HepG2 (cell line): Measurements from ENCODE around the gene LLGL2. TPM values are rescaled to one million over a fixed set of nuclear protein-coding genes. Genes with fewer than 3 reads are reported as not detected.
A peak's percentile ranks its signal among the peaks of the same experiment; 100 is the strongest.

Experiments
- ARID2 ChIP-seq: sonication (generic); formaldehyde crosslinking; IDR thresholded peaks from 2 replicates; pipeline ENCODE4 v1.8.1; 2022; ENCODE audit warnings: mild to moderate bottlenecking, missing genetic modification reagents, borderline replicate concordance
- ATAD3A ChIP-seq: sonication (generic); formaldehyde crosslinking; IDR thresholded peaks from 2 replicates; pipeline ENCODE4 v1.4.0; 2020; ENCODE audit warnings: missing genetic modification reagents
- EEA1 ChIP-seq: sonication (generic); formaldehyde crosslinking; IDR thresholded peaks from 2 replicates; pipeline ENCODE4 v1.5.1; 2020; ENCODE audit warnings: mild to moderate bottlenecking, missing genetic modification reagents, borderline replicate concordance
- FOXC1 ChIP-seq: sonication (generic); formaldehyde crosslinking; IDR thresholded peaks from 2 replicates; pipeline ENCODE4 v1.8.0; 2022; ENCODE audit warnings: mild to moderate bottlenecking, missing genetic modification reagents, borderline replicate concordance
- FOXJ3 ChIP-seq: sonication (generic); formaldehyde crosslinking; IDR thresholded peaks from 2 replicates; pipeline ENCODE4 v1.4.0; 2020; ENCODE audit warnings: missing genetic modification reagents, mild to moderate bottlenecking, borderline replicate concordance
- FOXO4 ChIP-seq: sonication (generic); formaldehyde crosslinking; conservative IDR thresholded peaks from 2 replicates; pipeline ENCODE4 v1.8.1; 2023; ENCODE audit warnings: missing genetic modification reagents
- GLI4 ChIP-seq: sonication (generic); formaldehyde crosslinking; IDR thresholded peaks from 2 replicates; pipeline ENCODE4 v1.5.1; 2020; ENCODE audit warnings: missing genetic modification reagents, mild to moderate bottlenecking, moderate library complexity, borderline replicate concordance
- NCOR1 ChIP-seq: fragments of 200-600 bp; sonication (generic); IDR thresholded peaks from 2 replicates; pipeline ENCODE4 v1.7.0; 2017; ENCODE audit warnings: antibody characterized with exemption, low read length, borderline replicate concordance
- NPAS2 ChIP-seq: sonication (generic); formaldehyde crosslinking; IDR thresholded peaks from 2 replicates; pipeline ENCODE4 v1.8.0; 2022; ENCODE audit warnings: mild to moderate bottlenecking, missing genetic modification reagents, borderline replicate concordance
- RAD51 ChIP-seq: fragments of 450-650 bp; IDR thresholded peaks from 2 replicates; pipeline ENCODE4 v1.6.1; 2016; ENCODE audit warnings: borderline replicate concordance
- REL ChIP-seq: sonication (generic); formaldehyde crosslinking; conservative IDR thresholded peaks from 2 replicates; pipeline ENCODE4 v1.8.0; 2022; ENCODE audit warnings: mild to moderate bottlenecking, missing genetic modification reagents, moderate library complexity
- YY1 ChIP-seq: IDR thresholded peaks from 2 replicates; pipeline ENCODE4 v1.6.1; 2011; ENCODE audit warnings: low read length, low read depth, moderate library complexity, mild to moderate bottlenecking; ENCODE audit not compliant: insufficient read depth, insufficient replicate concordance
- ZFP37 ChIP-seq: sonication (generic); formaldehyde crosslinking; IDR thresholded peaks from 2 replicates; pipeline ENCODE4 v1.4.0; 2020; ENCODE audit warnings: missing genetic modification reagents, borderline replicate concordance
- ZMAT3 ChIP-seq: sonication (generic); formaldehyde crosslinking; conservative IDR thresholded peaks from 2 replicates; pipeline ENCODE4 v1.7.0; 2021; ENCODE audit warnings: missing genetic modification reagents
- ZMYM2 ChIP-seq: sonication (generic); formaldehyde crosslinking; IDR thresholded peaks from 2 replicates; pipeline ENCODE4 v1.8.0; 2022; ENCODE audit warnings: mild to moderate bottlenecking, missing genetic modification reagents
- ZNF207 ChIP-seq: fragments of 450-650 bp; IDR thresholded peaks from 2 replicates; pipeline ENCODE4 v1.6.1; 2016; ENCODE audit warnings: antibody characterized with exemption, borderline replicate concordance
- ZNF260 ChIP-seq: sonication (generic); formaldehyde crosslinking; IDR thresholded peaks from 2 replicates; pipeline ENCODE4 v1.4.0; 2020; ENCODE audit warnings: missing genetic modification reagents, low read depth, mild to moderate bottlenecking, borderline replicate concordance
- ZNF383 ChIP-seq: sonication (generic); formaldehyde crosslinking; IDR thresholded peaks from 2 replicates; pipeline ENCODE4 v1.4.0; 2020; ENCODE audit warnings: missing genetic modification reagents, mild to moderate bottlenecking, borderline replicate concordance
- ZNF572 ChIP-seq: sonication (generic); formaldehyde crosslinking; IDR thresholded peaks from 2 replicates; pipeline ENCODE4 v1.5.1; 2020; ENCODE audit warnings: mild to moderate bottlenecking, missing genetic modification reagents
- ZNF605 ChIP-seq: sonication (generic); formaldehyde crosslinking; IDR thresholded peaks from 2 replicates; pipeline ENCODE4 v1.8.0; 2022; ENCODE audit warnings: mild to moderate bottlenecking, missing genetic modification reagents
- ZNF850 ChIP-seq: sonication (generic); formaldehyde crosslinking; conservative IDR thresholded peaks from 2 replicates; pipeline ENCODE4 v1.9.0; 2021; ENCODE audit warnings: mild to moderate bottlenecking, missing genetic modification reagents
- polyA plus RNA-seq, 8 experiments: library from polyadenylated mRNA; depleted of rRNA in 3 of 8; stranded (reverse) in 7 of 8; unstranded in 1 of 8; fragments of >200 nt; fragmentation: Illumina TruSeq in 4 of 8; extraction: Trizol in 4 of 8; gene quantifications; 2 replicates each; pipeline versions ENCODE4 v1.2.1 to v1.2.3, GENCODE V29; 2011 to 2016; ENCODE audit warnings: low read depth in 4 of 8, missing spikeins in 1 of 8, mixed read lengths in 1 of 8; ENCODE audit not compliant: insufficient read depth in 1 of 8
- total RNA-seq, 5 experiments: library from RNA; depleted of rRNA; stranded (reverse); fragments of >200 nt; fragmentation: Illumina TruSeq; extraction: Trizol; gene quantifications; 2 replicates each; pipeline ENCODE4 v1.2.3, GENCODE V29; 2016; ENCODE audit warnings: low read depth in 1 of 5
- TF ChIP-seq, protein P1 (sequence below): sonication (generic); formaldehyde crosslinking; IDR thresholded peaks from 2 replicates; pipeline ENCODE4 v1.9.0; 2021; ENCODE audit warnings: mild to moderate bottlenecking, missing genetic modification reagents

LLGL2 gene
- total and polyA plus RNA-seq, 2 of the 13 experiments (the other 11 are each of a cell fraction or from before 2014, with no cell fraction given), result 83.0 to 86.7 TPM

- TF ChIP-seq ZNF383 (CRISPR knock-in tag) (0 out of 2 replicates have a peak, but pooled peaks have one; percentile 61), NPAS2 (CRISPR knock-in tag) (no peak), ZMAT3 (CRISPR knock-in tag) (peak; percentile 99), ZNF572 (CRISPR knock-in tag) (peak; percentile 97; the same call in 1 of the 2 replicates), ZNF850 (CRISPR knock-in tag) (no peak), NCOR1 (peak; percentile 65), ATAD3A (CRISPR knock-in tag) (no peak), GLI4 (peak; percentile 100; the same call in 1 of the 2 replicates), ZNF605 (CRISPR knock-in tag) (peak; percentile 91), ZNF207 (no peak), YY1 (peak; percentile 81), FOXO4 (0 out of 2 replicates have a peak, but pooled peaks have one; percentile 92), FOXJ3 (CRISPR knock-in tag) (no peak), EEA1 (peak; percentile 97; the same call in 1 of the 2 replicates), ARID2 (CRISPR knock-in tag) (no peak; the same call in 1 of the 2 replicates), ZMYM2 (CRISPR knock-in tag) (0 out of 2 replicates have a peak, but pooled peaks have one; percentile 67), ZFP37 (CRISPR knock-in tag) (peak; percentile 60; the same call in 1 of the 2 replicates), REL (peak; percentile 82; the same call in 1 of the 2 replicates), FOXC1 (CRISPR knock-in tag) (peak; percentile 98), ZNF260 (0 out of 2 replicates have a peak, but pooled peaks have one; percentile 84), RAD51 (no peak)
- TF ChIP-seq, protein P1, sequence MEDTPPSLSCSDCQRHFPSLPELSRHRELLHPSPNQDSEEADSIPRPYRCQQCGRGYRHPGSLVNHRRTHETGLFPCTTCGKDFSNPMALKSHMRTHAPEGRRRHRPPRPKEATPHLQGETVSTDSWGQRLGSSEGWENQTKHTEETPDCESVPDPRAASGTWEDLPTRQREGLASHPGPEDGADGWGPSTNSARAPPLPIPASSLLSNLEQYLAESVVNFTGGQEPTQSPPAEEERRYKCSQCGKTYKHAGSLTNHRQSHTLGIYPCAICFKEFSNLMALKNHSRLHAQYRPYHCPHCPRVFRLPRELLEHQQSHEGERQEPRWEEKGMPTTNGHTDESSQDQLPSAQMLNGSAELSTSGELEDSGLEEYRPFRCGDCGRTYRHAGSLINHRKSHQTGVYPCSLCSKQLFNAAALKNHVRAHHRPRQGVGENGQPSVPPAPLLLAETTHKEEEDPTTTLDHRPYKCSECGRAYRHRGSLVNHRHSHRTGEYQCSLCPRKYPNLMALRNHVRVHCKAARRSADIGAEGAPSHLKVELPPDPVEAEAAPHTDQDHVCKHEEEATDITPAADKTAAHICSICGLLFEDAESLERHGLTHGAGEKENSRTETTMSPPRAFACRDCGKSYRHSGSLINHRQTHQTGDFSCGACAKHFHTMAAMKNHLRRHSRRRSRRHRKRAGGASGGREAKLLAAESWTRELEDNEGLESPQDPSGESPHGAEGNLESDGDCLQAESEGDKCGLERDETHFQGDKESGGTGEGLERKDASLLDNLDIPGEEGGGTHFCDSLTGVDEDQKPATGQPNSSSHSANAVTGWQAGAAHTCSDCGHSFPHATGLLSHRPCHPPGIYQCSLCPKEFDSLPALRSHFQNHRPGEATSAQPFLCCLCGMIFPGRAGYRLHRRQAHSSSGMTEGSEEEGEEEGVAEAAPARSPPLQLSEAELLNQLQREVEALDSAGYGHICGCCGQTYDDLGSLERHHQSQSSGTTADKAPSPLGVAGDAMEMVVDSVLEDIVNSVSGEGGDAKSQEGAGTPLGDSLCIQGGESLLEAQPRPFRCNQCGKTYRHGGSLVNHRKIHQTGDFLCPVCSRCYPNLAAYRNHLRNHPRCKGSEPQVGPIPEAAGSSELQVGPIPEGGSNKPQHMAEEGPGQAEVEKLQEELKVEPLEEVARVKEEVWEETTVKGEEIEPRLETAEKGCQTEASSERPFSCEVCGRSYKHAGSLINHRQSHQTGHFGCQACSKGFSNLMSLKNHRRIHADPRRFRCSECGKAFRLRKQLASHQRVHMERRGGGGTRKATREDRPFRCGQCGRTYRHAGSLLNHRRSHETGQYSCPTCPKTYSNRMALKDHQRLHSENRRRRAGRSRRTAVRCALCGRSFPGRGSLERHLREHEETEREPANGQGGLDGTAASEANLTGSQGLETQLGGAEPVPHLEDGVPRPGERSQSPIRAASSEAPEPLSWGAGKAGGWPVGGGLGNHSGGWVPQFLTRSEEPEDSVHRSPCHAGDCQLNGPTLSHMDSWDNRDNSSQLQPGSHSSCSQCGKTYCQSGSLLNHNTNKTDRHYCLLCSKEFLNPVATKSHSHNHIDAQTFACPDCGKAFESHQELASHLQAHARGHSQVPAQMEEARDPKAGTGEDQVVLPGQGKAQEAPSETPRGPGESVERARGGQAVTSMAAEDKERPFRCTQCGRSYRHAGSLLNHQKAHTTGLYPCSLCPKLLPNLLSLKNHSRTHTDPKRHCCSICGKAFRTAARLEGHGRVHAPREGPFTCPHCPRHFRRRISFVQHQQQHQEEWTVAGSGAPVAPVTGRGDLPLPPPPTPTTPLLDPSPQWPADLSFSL, result peak; percentile 15; the same call in 1 of the 2 replicates
Observed at GRCh38 chr17:75515496-75516254, 9.8 kb upstream of the LLGL2 start, which contains the start of gene CASKIN2 (continued).
